NOMO-1 treated with DMSO at 0.1 percent for 48 hours (cell line): Measurements from ENCODE around the gene LTBP3.

ENCODE experiments used
- DNase-seq: peaks from one replicate; lab custom pipeline; 2025; ENCODE audit not compliant: unreplicated experiment; lab: John Stamatoyannopoulos, UW

LTBP3 gene

DNA sequence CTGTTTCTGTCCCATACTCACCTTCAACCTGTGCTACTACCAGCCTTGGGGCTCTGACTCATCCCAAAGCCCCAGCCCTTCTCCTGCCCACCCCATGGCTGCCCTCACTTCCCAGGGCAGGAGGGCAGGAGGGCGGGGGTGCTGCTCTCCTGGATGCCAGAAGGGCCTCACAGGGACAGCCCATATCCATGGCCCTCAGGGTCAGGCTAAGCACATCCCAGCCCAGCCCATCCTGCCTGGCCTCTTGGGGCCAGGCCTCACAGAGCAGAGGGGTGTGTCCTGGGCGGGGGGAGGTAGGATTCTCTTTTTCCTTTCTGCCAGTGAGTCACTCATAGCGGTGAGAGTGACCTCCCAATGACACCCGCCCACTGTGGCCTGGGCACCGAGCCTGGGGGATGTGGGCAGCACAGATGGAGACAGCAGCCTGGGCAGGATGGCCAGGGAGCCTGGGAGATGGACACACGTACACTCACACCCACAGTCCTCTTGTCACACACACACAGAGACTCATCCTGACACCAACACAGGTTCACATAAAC is 2.4 kb downstream of the LTBP3 start:
- no peak for DNase-seq

DNA sequence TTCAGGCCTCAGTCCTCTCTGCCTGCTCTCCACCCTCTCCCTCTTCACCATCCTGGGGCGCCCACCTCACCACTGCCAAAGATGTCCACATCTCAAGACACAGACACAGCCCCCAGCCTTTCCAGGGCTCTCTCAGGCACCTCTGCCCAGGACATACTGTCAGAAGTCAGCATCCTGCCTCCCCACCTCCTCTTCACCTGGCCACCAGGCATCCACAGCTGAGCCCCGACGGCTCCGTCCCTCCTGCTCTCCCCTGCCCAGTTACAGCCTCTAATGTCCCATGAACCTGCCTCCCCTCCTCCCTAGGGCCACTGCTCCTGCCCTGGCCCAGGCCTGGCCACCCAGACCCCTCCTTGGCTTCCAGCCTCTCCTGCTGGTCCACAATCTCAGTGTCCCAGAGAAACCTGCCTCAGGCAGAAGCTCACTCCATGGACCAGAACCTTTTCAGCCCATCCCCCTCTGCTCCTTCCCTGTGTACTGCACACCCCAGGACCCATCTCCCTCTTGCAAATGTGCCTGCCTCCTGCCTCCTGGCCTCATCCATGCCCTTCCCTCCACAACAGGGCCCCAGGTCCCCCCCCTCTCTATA is 3.2 kb downstream of the LTBP3 start:
- no peak for DNase-seq

DNA sequence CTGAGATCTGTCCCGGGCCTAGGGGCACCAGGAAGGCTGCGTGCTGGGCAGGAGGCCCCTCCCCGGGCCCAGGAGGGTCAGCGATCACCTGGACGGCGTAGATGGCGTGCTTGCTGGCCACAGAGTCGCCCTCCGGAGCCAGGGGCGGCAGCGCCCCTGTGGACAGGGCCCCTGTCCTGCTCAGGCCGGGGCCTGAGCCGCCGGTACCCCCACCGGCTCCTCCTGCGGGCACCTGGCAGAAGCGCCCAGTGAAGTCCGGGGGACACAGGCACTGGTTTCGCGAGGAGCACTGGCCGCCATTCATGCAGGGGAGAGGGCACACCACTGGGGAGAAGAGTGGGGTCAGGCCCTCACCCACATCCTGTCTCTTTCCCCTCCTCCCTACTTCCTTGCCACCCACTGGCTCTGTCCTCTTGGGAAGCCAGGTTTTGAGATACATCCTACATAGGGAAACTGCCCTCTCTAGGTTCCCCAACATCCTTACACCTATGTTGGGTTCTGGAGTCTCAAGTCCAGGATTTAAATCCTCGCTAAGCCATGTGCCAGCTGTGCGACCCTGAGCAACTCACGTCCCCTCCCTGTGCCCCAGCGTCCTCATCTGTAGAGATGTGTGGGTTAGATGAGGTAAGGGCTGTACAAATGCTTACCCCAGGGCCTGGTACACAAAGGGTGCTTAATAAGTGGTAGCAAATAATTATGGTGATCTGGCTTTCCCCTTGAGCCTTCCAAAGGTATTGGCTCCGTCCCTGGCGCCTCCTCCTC is 3.9 kb downstream of the LTBP3 start:
- no peak for DNase-seq

DNA sequence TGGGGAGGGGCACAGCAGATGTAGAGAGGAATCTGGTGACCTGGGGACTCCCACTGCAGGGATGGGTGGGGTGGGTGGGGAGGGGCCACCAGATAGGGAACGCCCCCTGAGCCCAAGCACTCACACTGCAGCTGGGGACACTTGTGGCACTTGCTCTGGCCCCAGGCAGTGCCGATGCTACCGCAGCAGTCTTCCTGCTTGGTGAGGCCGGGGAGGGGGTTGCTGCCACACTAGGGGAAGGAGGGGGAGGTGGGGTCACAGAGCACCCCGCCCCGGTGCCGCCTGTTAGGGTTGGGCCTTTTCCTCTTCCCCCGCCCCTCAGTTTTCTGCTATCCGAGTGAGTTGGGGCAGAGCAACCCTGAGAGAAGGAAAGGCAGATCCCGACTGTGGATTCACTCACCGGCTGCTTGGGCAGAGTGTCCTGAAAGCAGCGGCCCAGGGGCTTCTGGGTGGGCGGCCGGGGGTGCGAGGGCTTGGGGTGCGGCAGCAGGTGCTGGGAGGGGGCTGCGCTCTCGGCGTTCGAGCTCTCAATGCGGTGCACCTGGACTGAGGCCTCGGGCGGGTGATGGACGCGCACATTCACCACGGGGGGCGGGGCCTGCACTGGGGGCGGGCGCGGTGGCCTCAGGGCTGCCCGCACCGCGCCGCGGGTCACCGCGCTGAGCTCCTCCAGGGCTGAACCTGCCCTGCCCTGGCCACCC is 4.7 kb downstream of the LTBP3 start:
- no peak for DNase-seq

DNA sequence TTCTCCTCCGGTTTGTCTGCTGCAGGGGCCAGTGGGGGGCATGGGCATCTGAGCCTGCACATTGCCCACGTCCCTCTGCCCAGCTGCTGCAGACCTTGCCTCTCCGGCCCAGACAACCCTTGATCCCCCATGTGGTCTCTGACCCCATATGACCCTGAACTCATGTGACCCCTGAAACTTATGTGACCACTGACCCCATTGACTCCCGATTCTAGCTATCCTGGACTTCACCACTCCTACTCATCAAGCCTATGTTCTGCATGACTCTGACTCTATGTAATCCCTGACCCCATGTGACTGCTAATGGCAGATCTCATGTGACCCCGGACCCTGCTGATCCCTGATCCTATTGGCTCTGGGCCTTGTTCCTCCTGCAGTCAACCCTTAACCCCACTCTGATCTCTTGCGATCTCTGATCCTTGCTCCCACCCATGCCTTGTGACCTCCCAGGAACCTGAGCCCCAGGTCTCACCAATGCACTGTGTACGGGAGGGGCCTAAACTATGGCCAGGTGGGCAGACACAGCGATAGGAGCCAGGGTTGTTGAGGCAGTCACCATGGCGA is 5.7 kb downstream of the LTBP3 start:
- no peak for DNase-seq

DNA sequence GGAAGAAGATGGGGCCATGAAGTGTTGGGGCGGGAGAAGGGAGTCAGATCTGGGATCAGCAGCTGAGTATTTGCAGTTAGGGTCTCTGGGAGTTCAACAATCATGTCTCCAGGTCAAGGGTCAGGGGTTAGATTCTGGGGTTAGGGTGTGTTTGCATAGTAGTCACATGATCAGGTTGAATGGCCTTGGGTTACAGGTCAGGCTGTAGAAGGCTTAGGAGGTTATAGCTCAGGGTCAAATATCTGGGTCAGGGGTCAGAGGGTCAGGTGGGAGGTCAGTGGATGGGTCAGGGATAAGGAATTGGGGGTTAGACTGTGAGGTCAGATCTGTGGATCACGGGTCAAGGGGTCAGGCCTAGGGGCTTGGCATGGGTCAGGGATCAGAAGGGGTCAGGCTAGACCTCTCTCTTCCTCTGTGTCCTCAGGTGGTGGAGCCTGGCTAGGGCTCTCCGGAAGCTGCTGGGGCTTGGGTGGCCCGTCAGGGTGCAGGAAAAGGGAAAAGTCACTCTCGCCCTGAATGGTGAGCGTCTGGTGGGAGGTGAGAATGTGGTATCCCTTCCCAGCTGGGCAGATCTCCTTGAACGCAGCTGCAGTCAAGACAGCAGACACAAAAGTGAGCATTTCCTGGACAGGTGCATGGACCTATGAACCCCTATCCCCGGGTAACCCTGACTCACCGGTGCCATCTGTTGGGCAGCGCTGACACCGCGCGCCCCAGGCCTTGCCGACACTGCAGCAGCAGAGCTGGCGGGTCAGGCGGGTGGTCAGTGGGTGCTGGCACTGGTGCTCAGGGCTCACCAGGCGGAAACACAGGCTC is 6.4 kb downstream of the LTBP3 start:
- DNase-seq = peak; percentile 55

DNA sequence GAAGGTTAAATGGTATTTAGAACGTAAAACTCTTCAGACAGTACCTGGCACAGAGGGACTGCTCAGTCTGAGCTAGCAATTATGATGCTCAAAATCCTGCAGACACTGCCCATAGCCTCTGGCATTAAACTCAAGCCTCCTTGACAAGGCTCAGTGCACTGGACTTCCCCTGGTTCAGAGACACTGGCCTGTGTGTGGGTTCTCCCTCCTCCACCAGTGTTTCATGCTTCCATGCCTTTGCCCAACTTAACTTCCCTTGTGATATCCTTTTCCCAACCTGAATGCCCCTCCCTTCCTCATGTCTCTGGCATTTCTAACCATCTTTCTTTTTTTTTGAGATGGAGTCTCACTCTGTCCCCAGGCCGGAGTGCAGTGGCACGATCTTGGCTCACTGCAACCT is 9.1 kb downstream of the LTBP3 start:
- DNase-seq = no peak

DNA sequence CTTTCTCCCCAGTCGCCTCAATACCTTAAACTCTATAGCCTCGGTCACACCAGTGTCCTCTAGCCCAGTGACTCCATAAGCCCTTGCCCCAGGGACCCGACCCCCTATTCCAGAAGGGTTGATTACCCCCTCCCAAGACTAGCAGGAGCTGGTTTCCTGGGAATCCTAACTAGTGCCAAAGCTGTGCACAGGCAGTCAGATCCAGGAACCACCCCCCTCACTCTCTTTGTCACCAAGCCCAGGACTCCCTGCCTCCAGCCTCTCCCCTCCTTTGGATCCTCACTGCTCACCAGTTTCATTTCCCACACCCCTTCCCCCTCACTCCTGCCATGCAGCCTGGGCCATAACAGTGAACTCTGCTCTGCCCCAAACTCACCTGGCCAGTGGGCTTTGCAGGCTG is 9.8 kb downstream of the LTBP3 start:
- no peak for DNase-seq

DNA sequence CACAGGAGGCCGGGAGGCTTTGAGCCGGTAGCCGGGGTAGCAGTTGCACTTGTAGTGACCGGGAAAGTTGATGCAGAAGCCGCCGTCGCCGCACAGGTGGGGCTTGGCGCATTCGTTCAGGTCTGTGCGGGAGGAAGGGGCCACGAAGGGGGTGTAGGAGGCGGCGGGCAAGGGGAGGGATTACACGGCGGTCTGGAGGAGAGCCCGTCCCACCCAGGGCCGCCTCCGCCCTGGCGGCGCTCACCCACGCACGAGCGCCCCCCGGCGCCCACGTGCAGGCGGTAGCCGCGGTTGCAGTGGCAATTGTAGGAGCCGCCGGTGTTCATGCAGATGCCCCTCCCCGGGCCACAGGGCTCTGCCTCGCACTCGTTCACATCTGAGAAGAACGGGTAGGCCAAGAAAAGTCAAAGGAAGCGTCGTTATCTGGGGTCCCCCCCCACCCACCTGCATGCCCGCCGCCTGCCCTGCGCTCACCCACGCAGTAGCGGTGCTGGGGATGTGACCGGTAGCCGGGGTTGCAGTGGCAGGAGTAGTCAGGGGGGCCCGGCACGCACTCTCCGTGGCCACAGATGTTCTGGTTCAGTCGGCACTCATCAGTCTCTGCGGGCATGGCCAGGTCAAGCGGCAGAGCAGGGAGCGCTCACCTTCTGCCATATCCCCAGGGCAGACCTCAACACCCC is 10.6 kb downstream of the LTBP3 start:
- DNase-seq = no peak

DNA sequence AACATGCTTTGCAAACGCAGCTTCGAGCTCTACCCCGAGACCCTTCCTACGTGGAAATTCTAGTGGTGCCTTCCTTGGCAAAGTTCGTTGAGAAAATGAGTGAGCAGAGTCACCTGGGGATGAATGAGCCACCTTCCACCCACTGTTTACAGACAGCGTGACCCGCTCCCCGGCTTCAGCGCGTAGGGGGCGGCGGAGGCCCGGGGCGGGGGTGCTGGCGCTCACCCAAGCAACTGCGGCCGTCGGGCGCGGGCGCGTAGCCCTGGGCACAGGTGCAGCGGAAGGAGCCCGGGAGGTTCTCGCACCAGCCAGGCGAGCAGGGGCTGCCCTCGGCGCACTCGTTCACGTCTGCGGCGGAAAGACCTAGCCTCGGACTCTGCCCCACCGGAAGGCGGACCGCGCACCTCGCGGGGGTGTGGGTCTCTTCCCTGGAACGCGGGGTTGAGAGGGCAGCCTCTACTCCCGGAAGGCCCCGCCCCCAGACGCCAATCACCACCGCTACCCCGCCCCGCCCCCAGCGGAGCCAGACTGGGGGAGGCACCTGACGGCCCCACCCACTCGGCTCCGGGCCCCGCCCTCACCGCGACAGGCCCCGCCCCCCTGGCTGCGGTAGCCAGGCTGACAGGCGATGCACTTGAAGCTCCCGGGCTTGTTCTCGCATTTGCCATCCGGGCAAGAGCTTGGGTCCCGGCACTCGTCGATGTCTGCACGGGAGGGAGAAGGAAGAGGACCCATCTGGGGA is 11.8 kb downstream of the LTBP3 start:
- DNase-seq = peak; percentile 65

DNA sequence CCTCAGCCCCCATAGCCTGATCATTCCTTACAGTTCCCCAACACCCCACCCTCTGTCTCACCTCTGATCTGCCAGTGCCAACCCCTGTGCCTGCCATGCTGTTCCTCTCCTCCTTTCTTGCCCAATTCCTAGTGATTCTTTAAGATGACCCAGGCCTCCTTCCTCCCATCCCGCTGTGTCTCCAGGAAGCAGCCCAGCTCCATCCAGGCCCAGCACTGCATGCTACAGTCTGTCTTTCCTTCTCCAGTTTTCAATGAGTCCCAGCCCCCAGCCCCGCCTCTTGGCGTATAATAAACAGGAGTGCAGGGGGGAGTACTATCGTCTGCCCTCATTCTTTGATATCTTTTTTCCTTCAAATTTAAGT is 12.3 kb downstream of the LTBP3 start:
- no peak for DNase-seq

DNA sequence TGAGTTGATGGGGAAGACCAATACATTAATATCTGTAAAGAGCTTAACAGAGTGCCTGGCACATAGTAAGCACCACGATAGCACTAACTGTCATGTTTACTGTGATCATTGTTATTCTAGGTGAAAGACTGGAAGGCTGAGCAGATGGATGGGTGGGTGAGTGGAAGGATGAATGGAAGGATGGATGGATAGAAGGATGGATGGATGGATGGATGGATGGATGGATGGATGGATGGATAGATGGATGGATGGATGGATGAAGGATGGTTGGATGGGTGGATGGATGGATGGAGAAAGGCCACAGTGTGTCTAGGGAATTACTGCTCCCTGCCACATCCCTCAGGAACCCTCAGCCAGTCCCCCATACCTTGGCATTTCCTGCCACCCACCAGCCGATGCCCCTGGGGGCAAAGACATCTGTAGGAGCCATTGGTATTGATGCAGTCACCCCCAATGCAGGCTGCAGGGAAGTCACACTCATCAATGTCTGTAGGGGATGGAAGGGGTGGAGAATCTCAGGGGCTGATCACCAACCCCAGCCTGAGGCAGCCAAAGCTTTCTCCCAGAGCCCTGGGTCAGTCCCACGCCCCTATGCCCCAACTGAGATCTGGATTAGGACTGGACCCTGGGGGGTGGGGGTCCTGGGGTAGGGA is 15.3 kb downstream of the LTBP3 start:
- DNase-seq = no peak

DNA sequence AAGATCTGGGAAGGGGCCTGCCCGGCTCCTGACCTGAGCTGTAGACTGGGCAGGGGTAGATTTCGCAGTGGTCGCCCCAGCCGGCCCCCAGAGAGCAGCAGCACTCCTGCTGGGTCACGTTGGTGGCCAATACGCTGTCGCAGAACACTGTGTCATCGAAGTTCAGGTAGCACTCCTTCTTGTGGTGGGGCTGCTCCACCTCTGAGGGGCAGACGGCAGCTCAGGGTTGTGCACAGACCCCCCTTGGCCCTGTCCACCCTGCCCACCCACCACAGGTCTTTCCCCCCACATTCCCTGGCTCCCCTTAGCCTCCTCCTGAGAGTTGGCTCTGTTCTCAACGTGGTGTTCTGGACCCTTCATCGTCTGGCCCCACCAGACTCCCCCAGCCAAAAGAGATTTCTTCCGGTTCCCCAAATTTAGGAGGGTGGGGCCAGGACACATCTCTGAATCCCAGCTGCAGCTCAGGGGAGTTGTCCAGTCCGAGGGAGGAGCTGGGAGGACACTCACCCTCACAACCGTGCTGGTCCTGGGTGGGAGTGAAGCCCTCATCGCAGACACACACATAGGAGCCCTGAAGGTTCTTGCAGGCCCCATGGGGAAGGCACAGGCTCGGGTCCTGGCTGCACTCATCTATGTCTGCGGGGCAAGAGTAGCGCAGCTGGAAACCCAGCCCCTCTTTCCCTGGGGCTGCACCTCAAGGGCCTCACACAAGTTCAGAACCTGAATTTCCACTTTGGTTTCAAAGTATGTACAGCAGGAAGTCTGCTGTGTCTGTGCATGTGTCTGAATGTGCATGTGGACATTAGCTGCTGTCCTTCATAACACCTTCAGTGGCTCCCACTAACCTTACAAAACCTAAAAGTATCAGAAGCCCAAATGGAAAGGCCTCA is 16.8 kb downstream of the LTBP3 start:
- DNase-seq = no peak

DNA sequence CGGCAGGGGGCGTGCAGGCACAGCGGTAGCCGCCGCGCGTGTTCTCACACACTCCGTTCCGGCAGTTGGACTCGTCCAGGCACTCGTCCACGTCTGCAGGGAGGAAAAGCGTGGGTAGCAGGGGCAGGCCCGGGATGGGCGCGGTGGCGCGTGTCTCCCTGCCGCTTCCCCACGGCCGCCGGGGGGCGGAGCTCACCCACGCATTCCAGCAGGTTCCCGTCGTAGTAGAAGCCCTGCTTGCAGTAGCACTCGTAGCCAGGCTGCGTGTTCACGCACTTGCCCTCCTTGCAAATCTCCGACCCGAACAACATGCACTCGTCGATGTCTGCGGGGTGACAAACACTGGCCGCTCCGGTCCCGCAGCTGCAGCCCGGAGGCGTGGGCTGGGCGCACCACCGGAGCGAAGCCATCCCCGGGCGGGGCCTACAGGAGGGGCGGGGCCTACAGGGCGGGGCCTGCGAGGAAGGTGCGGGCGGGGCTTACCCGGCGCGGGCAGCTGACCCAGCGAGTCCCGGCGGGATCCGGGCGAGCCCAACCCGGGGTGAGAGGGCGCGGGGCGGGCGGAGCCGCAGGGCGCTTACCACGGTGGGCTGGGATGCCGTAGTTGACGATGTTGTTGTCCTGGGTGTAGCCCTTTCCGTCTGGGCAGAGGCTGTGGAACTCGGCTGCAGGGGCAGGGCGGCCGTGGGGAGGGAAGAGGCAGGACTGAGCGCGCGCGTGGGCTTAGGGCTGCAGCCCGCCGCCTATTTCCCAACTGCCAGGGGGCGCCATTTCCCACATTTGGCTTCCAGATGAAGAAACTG is 17.7 kb downstream of the LTBP3 start:
- peak; percentile 90 for DNase-seq

DNA sequence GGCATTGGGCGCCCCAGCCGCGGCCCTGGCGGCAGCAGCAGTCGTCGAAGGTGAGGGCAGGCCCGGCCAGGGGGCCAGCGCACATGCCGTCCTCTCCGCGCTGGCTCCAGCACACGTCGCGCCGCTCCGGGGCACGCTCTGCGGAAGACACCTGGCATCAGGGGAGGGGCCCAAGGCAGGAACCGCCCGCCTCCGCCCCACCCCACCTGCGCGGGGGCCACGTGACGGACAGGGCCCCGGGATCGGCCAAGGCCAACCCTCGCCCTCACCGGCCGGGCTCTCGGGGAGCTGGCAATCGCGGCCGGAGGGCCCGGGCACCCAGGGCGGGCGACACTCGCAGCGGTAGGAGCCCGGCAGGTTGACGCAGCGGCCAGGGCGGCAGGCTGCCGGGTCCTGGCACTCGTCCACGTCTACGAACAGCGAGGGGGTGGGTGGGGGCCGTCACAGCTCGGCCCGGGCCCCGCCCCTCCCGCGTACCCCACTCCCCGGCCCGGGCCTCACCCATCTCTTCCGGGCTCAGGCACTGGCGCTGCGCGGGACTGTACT is 18.3 kb downstream of the LTBP3 start:
- no peak for DNase-seq

DNA sequence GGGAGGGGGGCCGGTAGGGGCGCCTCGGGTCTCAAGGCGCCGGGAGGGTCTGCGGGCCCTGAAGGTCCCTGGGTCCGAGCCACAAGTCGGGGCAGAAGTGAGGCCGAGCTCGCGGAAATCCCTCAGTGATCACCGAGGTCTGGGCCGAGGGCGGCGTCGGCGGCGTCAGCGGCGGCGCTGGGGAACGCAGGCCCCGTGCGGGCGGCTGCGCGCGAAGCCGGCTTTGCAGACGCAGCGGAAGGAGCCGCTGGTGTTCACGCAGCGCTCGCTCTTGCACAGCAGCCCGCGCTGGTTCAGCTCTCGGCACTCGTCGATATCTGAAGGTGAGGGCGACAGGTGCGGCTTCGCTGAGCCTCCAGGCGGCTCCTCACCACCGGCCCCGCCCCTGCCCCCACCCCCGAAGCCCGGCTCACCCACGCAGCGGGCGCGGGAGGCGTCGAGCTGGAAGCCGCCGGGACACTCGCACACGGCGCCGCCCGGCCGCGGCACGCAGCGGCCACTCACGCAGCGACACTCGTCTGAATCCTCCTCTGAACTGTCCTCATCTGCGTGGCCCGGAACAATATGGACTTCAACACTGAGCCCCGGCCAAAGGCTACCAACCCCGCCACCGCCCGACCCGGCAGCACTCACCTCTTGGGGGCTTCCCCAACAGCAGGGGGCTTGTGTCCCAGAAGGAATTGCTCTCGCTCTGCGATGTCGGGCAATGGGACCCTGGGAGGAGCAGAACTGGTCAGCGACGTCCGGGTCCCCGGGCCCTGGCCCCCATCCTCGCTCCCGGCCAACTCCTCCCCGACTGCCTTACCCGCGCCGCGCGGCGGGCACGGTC is 19.0 kb downstream of the LTBP3 start:
- DNase-seq = no peak
